Placental epithelial cell (primary cell): ENCODE results near the gene IL5. TPM values are rescaled to one million over a fixed set of nuclear protein-coding genes. Genes with fewer than 3 reads are reported as not detected.

ENCODE experiments used
- total RNA-seq: library from RNA; depleted of rRNA; stranded (reverse); fragments of >200 nt; gene quantifications from 2 replicates; pipeline ENCODE4 v1.2.3, GENCODE V29; 2012

Gene IL5
- not detected in 2 replicates for total RNA-seq

DNA sequence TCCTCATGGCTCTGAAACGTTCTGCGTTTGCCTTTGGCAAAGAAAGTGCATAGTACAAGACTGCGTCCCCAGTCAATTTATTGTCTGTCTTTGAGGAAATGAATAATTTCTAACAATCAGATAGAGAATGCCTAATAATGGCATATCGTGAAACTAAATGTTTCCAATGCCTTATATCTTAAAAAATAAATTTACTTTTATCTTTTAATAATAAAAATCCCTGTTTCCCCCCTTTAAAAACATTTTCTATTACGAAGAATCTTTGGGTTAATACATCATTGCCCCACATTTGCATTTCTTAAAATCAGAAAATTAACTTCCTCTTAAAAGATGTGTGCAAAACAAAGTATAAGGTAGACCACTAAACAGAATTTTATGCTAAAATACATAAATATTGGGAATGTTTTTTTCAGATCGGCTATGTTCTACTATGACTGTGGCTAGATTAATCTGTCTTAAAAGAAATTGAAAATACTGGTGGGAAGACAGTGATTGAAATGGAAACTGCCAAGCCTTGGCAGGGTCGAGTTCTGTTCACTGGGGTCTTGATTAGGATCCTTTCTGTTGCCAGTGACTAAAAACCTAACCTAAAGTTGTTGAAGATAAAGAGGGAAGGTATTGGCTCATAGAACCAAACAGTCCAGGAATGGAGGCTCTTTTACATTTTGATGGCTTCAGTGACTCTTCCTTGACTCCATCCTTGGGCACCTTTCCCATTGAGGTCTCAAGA, at the start of gene IL5:
IL5 (minus strand) TSS at position 51 of the 730 bp plus-strand sequence; CDS start at position 7, 44 bp downstream.

DNA sequence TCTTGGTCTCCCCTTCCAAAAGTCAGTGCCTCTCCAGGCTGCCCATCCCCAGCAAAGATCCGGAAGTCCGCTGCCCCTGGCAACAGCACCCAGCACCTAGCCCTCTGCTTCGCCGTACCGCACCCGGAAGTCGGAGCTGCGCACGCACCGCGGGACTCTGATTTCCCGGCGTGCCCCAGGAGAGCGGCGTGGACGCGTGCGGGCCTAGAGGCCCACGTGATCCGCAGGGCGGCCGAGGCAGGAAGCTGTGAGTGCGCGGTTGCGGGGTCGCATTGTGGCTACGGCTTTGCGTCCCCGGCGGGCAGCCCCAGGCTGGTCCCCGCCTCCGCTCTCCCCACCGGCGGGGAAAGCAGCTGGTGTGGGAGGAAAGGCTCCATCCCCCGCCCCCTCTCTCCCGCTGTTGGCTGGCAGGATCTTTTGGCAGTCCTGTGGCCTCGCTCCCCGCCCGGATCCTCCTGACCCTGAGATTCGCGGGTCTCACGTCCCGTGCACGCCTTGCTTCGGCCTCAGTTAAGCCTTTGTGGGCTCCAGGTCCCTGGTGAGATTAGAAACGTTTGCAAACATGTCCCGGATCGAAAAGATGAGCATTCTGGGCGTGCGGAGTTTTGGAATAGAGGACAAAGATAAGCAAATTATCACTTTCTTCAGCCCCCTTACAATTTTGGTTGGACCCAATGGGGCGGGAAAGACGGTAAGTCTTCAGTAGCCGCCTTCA, 13.6 kb upstream of the IL5 start, which contains the start of gene RAD50:
RAD50 (plus strand) TSS at position 215 of the 715 bp plus-strand sequence; CDS start at position 563, 348 bp downstream.

Other genes starting within 250 kb of the IL5 start
- 3.9 and 4.3 TPM in 2 replicates for gene SLC22A4, start 249.1 kb downstream of the IL5 start, total RNA-seq
- gene SLC22A5, start 173.8 kb downstream of the IL5 start, total RNA-seq = 52.6 and 62.8 TPM in 2 replicates
- 5.1 and 5.3 TPM in 2 replicates for gene IRF1, start 52.7 kb downstream of the IL5 start, total RNA-seq
- gene RAD50, start 13.5 kb upstream of the IL5 start, total RNA-seq = 20.0 and 34.9 TPM in 2 replicates
- not detected in 2 replicates for gene IL13, start 114.7 kb upstream of the IL5 start, total RNA-seq
- not detected in 2 replicates for gene IL4, start 130.5 kb upstream of the IL5 start, total RNA-seq
- gene KIF3A, start 194.0 kb upstream of the IL5 start, total RNA-seq = 6.0 and 9.0 TPM in 2 replicates
- gene CCNI2, start 203.9 kb upstream of the IL5 start, total RNA-seq = 0.76 and 1.2 TPM in 2 replicates
- 97.4 and 129 TPM in 2 replicates for gene SEPTIN8, start 233.7 kb upstream of the IL5 start, total RNA-seq